CD4-positive, alpha-beta T cell treated with Interleukin-1 beta for 1 hour (primary cell): Measurements from ENCODE around the gene CFL2.
"Not testable (repeated sequence)": the region's sequence is repeated elsewhere in the genome, so short reads cannot be mapped to it uniquely, and the experiment has no call there.

Experiments used
- DNase-seq, 2 donors: peaks; one replicate each; pipeline ENCODE4 v3.0.0-alpha.2; 2020 to 2022

The CFL2 gene

DNA sequence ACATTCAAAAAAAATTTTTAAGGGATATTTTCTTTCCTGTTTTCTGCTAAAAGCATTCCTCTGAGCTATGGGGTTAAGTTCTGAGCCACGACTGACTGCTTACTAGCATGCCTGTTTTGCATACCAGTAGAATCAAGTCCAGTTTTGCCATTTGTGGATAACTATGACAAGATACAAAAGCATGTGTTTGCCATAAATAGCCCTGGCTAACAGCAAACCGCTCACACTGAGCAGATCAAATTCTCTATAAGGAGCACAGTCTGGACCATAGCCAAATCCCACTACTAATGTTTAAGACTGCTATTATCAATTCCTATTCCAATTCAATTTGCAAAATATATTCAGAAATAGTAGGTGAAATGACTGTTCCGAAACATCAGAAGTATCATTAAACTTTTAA, 3.2 kb downstream of the CFL2 start:
- DNase-seq, result no peak

DNA sequence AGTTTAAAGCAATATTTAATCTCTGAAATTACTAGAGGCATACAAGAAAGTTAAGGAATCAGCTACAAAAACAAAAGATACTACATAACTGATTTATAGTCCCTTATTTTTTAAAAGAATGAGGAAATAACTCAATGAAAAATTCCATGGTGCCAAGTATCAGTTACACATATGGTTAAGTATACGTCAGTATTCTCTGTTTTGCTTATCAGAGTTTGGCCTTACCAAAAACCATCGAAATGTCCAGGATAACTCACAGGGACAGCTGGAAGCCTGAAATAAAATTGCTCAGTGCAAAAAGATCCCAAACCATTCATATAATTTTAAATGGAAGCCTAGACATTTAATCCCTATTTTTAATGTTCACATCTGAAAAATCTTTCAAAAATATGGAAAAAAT, 3.6 kb downstream of the CFL2 start:
- no peak for DNase-seq

- DNase-seq, result no peak
These were observed 4.4 kb downstream of the CFL2 start for GRCh38 chr14:34710006-34710405.

GRCh38 chr14:34707722-34708121, 6.7 kb downstream of the CFL2 start:
- DNase-seq, result no peak

- no peak for DNase-seq
These were observed 12.6 kb downstream of the CFL2 start for GRCh38 chr14:34701808-34702207.

DNA sequence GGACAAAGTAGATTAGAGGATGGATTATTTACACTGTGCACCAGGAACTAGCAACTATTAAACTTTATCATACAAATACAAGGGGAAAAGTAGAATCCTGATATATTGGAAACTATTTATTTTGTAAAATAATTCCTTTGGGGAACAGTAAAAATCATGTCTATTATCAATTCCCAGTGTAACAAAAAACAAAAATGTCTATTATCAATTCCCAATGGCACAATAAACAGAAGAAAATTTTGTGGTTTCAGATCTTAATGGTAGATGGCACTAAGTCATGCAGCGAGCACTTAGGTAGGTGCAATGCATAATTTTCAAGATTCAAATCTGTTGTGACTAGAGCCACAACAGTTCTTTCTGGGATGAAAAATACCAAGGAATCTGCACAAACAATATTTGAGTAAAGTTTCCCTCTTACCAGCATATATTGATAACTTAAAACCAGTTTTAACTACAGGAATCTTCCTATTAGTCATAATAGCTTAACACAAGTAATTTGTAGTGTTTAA, 13.7 kb downstream of the CFL2 start:
- DNase-seq, result no peak

DNA sequence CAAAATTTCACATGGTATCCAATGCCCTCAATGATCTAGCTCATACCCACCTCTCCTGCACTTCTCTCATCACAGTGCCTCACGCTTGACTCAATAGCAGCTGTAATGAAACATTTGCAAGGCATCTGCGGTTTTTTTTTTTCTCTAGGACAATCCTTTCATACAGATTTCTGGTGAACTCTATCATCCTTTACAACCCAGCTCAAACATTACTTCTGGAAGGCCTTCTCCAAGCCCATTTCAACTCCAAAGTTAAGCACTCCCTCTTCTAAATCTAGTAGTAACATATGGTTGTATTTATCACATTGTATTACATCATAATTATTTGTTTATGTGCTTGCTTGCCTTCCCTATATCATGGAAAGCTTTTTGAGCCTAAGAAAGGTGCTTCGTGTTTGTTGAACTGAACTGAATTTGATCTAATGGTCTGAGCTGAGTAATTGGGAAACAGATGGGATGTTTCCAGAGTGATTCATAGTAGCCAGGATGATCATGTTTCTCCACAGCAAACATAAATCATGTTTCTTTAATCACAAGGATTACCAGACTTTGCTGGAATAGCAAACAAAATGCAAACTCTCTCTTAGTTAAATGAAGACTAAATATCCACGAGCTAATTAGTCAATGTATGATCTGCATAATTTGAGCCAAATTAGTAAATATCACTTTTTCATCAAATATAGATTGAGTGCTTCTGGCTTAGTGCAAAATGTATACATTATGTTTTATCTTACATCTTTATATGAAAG, 14.3 kb downstream of the CFL2 start:
- no peak for DNase-seq

- not testable (repeated sequence) for DNase-seq
These were observed 20.2 kb downstream of the CFL2 start for GRCh38 chr14:34694216-34694615.

DNA sequence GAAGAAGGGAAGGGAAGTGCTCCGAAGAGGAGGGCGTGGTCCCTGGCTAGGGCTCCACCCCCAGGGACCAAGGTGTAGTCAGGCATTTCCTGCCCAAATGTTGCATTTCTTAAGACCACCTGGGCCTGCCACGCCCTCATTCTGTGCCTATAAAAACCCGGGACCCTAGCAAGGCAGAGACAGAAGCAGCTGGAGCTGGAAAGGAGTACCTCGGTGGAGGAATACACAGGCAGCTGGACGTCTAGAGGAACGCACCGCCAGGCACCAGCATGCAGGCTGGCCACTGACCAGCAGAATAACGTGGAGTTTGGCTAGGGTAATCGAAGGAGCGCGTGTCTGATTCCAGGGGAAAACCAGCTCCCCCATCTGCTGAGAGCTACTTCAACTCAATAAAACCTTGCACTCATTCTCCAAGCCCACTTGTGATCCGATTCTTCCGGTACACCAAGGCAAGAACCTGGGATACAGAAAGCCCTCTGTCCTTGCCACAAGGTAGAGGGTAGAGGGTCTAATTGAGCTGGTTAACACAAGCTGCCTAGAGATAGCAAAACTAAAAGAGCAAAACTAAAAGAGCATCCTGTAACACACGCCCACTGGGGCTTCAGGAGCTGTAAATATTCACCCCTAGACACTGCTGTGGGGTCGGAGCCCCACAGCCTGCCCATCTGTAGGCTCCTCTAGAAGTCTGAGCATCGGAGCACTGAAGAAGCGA, 21.0 kb downstream of the CFL2 start:
- DNase-seq, result peak; percentile 17 to 20

DNA sequence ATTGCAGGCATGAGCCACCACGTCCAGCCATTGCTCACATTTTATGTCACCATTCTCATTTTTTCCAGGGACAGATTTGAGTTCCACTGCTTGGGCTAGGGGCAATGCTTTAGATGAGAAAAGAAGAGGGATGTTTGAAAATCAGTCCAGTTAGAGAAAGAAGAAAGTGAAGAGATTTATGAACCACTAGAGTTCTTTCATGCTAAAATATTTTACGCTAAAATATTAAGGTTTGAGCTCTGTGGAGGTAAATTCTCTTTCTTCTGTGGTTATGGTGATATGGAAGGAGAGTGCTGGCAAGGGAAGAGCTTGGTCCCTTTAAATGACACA, 21.5 kb downstream of the CFL2 start:
- no peak for DNase-seq

GRCh38 chr14:34692348-34692747, 22.0 kb downstream of the CFL2 start:
- no peak for DNase-seq

DNA sequence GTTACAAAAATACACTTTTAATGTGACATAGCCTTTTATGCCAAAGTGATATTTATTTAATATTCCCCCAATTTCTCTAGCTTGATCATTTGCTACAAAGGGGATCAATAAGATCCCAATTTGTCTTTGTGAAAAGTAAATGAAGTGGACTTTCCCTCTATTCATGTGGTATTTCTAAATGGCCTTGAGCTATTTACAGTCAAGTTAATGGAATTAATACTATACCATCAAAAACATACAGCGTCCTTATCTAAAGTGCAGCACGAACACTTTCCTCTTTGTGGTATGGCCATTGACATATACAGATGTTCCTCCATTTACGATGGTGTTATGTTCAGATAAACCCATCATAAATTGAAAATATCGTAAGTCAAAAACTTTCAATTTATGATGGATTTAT, 23.2 kb downstream of the CFL2 start:
- DNase-seq, result no peak

DNA sequence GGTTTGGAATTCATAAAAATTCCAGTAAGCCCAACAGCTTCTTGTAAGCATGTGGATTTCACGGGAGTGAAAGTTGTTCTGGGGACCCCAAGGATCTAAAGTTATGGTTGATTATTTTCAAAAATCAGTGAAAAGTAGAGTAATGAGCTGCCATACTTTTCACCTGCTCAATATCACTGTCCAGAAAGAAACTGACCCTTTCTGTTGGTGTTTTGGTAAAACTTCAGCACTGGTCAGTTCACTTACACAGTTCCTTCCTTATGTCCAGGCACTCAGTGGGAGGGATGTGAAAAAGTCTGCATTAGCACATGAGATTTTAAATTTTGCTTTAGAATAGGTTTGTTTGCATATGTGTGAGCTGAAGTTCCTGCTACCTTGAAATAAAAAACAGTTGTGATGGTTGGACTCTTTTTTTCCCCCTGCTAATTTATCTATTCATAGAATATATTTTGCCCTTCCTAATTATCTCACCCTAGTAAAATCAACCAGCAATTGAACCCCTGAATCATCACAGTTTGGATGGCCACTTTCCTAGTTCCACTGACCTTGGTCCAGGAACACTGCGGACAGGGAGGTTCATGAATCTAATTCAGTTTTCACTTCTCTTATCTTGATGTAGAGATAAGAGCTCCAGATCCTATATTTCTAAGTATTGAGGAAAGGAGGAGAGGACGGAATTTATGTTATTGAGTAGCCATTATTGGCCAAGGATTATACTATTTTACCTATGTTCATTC, 25.8 kb downstream of the CFL2 start:
- no peak for DNase-seq

GRCh38 chr14:34685819-34686428, 28.5 kb downstream of the CFL2 start:
- no peak for DNase-seq

- no peak for DNase-seq
These were observed 29.8 kb downstream of the CFL2 start for GRCh38 chr14:34684578-34684977.

DNA sequence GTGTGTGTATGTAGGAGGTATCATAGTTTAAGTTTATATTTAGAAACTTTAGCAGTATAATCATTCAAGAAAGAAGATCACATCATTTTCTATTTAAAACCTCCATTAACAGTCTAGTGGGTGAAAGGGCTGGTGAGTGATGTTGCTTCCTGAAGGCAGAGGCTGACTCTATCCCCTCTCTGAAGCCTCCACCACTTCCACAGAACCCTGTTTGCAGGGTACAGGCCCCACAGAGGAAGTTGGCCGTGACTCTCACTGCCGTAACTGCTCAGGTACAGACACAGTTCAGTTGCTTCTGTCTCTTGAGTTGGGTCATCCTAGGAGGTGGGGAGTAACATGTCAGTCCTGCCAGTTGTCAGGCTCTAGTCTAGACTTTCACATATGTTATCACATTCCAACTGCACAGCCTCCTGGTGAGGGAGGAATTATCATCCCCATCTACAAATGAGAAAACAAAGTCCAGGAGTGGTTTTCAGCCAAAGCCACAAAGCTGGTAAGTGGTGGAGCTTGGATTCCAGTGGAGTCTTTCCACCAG, 31.5 kb downstream of the CFL2 start:
- DNase-seq, result no peak

DNA sequence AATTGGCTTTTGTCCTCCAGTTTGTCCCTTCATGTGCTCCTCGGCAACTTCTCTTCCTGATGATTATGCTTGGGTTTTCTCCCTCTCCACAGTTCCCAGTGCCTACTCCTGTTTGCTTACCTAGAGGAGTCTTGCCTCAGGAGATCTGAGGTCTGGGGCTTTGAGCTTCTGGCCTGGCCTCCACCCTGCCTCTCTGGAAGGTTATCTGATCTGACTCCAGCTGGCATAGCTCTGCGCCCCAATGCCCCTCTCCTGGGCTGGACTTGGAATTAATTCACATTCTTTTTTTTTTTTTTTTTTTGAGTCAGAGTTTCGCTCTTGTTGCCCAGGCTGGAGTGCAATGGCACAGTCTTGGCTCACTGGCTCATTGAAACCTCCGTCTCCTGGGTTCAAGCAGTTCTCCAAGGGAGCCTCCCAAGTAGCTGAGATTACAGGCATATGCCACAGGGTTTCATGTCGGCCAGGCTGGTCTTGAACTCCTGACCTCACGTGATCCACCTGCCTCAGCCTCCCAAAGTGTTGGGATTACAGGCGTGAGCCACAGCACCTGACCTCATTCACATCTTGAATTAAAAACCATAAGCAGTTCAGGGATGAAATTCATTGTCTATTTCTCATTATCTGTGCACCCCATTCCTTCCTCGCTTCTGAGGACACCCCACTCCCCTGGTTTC, 33.5 kb downstream of the CFL2 start:
- no peak for DNase-seq

DNA sequence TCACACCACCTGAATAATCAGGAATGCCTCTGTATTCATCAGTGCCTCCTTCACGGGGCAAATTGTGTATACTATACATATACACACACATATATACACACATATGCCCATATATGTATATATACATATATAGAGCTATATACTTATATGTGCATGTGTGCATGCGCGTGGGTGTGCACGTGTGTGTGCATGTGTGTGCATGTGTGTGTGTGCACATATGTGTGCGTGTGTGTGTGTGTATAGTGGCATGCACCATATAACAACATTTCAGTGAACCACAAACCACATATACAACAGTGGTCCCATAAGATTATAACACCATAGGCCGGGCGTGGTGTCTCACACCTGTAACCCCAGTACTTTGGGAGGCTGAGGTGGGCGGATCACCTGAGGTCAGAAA, 35.7 kb downstream of the CFL2 start:
- DNase-seq, result no peak

DNA sequence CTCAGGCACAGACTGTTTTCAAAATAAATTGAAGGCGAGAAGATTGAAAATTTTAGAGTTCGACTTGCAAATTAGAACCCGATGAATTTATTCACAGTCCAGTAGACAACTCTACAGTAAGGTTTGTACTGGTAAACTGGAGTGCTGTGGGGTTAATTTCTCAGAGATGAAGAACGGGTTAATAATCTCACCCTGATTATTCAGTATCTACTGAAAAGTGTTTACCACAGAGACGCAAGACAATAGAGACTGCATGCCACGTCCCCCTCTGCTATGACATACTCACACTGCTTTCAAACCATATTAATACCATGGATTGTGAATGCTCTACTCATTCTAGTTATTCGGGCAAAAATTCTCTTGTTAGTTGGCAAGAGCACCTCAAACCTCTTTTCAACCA, 36.1 kb downstream of the CFL2 start:
- no peak for DNase-seq

DNA sequence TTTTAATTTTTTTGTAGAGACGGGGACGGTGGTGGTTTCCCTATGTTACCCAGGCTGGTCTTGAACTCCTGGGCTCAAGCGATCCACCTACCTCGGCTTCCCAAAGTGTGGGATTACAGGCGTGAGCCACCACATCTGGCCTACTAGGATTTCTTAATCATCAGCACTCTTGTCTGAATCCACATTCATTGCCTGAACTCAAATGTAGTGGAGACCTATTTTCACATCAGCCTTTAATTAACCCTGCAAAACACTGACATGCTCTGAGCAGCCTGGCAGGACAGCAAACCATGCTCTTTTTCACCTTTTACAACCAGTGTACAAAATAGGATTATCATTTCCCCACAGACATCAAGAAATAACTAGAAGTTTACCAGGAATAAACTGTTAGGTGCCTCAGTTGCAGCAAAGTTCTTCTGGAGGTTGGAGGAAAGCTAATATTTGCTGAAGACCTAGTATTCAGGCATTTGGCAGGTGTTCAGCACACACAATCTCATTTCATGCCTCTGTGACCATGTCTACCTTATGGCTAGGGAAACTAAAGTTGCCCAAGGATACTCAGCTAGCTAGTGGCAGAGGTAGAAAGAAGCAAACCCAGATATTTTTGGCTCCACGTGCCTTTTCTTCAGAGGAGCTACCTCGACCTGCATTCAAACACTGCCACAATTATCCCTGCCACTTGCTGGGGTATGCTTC, 37.7 kb downstream of the CFL2 start:
- DNase-seq, result no peak

GRCh38 chr14:34673702-34674101, 40.7 kb downstream of the CFL2 start:
- DNase-seq, result no peak

- no peak for DNase-seq
These were observed 42.7 kb downstream of the CFL2 start for GRCh38 chr14:34671716-34672115.
